Naive thymus-derived CD4-positive, alpha-beta T cell (primary cell): ENCODE measurements around the gene KRT23. TPM values are rescaled to one million over a fixed set of nuclear protein-coding genes. Genes with fewer than 3 reads are reported as not detected.
"Not testable (repeated sequence)": the region's sequence is repeated elsewhere in the genome, so short reads cannot be mapped to it uniquely, and the experiment has no call there.

Source experiments
- ATAC-seq: fragments of 150-1000 bp; cut with Tn5 transposase; 2 replicates; pipeline ENCODE4 v1.10.0; 2021; ENCODE audit warnings: mild to moderate bottlenecking, moderate library complexity
- CTCF ChIA-PET: fragments of 350-600 bp; sonication (Branson Sonifier 250); formaldehyde crosslinking; loops from one replicate; lab custom pipeline; 2021; ENCODE audit warnings: antibody characterized with exemption; lab: Charles Lee
- POLR2A ChIA-PET: fragments of 350-600 bp; sonication (Branson Sonifier 250); formaldehyde crosslinking; loops from one replicate; lab custom pipeline; 2021; ENCODE audit warnings: antibody characterized with exemption, inconsistent platforms; lab: Charles Lee
- DNase-seq, 9 donors: peaks; one replicate each; pipeline versions ENCODE4 v3.0.0 to v3.0.0-alpha.2; 2020 to 2022; ENCODE audit warnings: mixed read lengths in 1 of 9
- H3K27ac ChIP-seq: one replicate; pipeline ENCODE4 v1.7.0; 2013; ENCODE audit warnings: mild to moderate bottlenecking, low read depth, low read length, moderate library complexity
- H3K27me3 ChIP-seq, 2 donors: one replicate each; pipeline ENCODE4 v1.7.0; 2013; ENCODE audit warnings: low read length in 2 of 2, mild to moderate bottlenecking in 2 of 2, moderate library complexity in 2 of 2; ENCODE audit not compliant: control insufficient read depth in 2 of 2, insufficient read depth in 2 of 2
- H3K36me3 ChIP-seq, 3 experiments: 1 replicate in 2 of 3; 2 replicates in 1 of 3; pipeline ENCODE4 v1.7.0; 2013; ENCODE audit warnings: low read length in 3 of 3, mild to moderate bottlenecking in 3 of 3, moderate library complexity in 1 of 3; ENCODE audit not compliant: insufficient read depth in 3 of 3, control insufficient read depth in 2 of 3
- H3K4me1 ChIP-seq, 2 donors: one replicate each; pipeline ENCODE4 v1.7.0; 2013; ENCODE audit warnings: low read length in 2 of 2, mild to moderate bottlenecking in 2 of 2, moderate library complexity in 1 of 2; ENCODE audit not compliant: control insufficient read depth in 2 of 2, insufficient read depth in 2 of 2
- H3K4me3 ChIP-seq: 2 replicates; pipeline ENCODE4 v1.7.0; 2013; ENCODE audit warnings: mild to moderate bottlenecking, low read length
- H3K9me3 ChIP-seq, 3 experiments: 1 replicate in 2 of 3; 2 replicates in 1 of 3; pipeline ENCODE4 v1.7.0; 2013; ENCODE audit warnings: low read length in 3 of 3; ENCODE audit not compliant: control insufficient read depth in 2 of 3
- H3K27ac Mint-ChIP-seq, 9 donors: one replicate each; pipeline ENCODE4 v1.8.0; 2020 to 2022; ENCODE audit warnings: mixed read lengths in 9 of 9, mild to moderate bottlenecking in 8 of 9, moderate library complexity in 5 of 9, inconsistent platforms in 2 of 9
- H3K27me3 Mint-ChIP-seq, 5 donors: one replicate each; pipeline ENCODE4 v1.8.0; 2021 to 2022; ENCODE audit warnings: mixed read lengths in 5 of 5, mild to moderate bottlenecking in 1 of 5
- H3K36me3 Mint-ChIP-seq, 5 donors: one replicate each; pipeline ENCODE4 v1.8.0; 2020 to 2022; ENCODE audit warnings: mixed read lengths in 5 of 5, mild to moderate bottlenecking in 3 of 5, inconsistent platforms in 1 of 5
- H3K4me1 Mint-ChIP-seq, 7 donors: one replicate each; pipeline ENCODE4 v1.8.0; 2020 to 2022; ENCODE audit warnings: mixed read lengths in 7 of 7, mild to moderate bottlenecking in 3 of 7, inconsistent platforms in 1 of 7
- H3K4me3 Mint-ChIP-seq, 10 donors: one replicate each; pipeline ENCODE4 v1.8.0; 2020 to 2022; ENCODE audit warnings: mild to moderate bottlenecking in 10 of 10, mixed read lengths in 10 of 10, moderate library complexity in 6 of 10, inconsistent platforms in 2 of 10
- H3K9me3 Mint-ChIP-seq, 11 donors: one replicate each; pipeline ENCODE4 v1.8.0; 2020 to 2022; ENCODE audit warnings: mixed read lengths in 11 of 11, mild to moderate bottlenecking in 4 of 11, inconsistent platforms in 1 of 11, moderate library complexity in 1 of 11
- intact Hi-C, 2 donors: fragments of 100-400 bp; cut with micrococcal nuclease; formaldehyde crosslinking; loops; one replicate each; pipeline ENCODE4 v1.15.1; 2023
- polyA plus RNA-seq, 2 donors: library from polyadenylated mRNA; unstranded; fragments of 300-500 nt; fragmentation: Illumina TruSeq; gene quantifications; one replicate each; pipeline ENCODE4 v1.2.3, GENCODE V29; 2021
- total RNA-seq, 6 experiments: library from RNA in 5 of 6; stranded (reverse) in 5 of 6; gene quantifications; 1 replicate in 5 of 6; 2 replicates in 1 of 6; pipeline ENCODE4 v1.2.3 and lab custom pipeline; 2021 to 2026

KRT23 gene
- total and polyA plus RNA-seq, 7 experiments from 2014 or later = 0.83 TPM; not detected in 6

DNA sequence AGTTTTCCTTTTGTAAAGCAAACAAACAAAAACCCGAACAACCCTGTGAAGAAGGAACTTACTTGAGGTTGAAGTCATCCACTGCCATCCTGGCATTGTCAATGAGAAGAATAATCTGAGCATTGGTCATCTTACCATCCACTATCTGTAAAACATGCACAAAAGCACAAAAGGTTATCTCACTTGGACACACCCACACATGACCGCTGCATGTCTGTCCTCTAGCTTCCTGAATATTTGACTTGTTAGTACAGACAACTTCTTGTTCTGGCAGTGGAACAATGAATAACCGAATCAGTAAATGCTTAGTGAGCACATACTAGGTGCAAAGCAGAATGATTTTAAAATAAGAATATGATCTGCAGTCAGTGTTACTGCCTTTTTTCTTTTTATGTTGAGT lies 6.1 kb downstream of the KRT23 start:
- peaks cover 17 to 31% (median 28%) of the 10 kb centered on the region in 5 donors for H3K27me3 Mint-ChIP-seq
- H3K4me3 Mint-ChIP-seq = no peak overlapping the region
- H3K4me1 Mint-ChIP-seq = peaks cover 0 to 2% (median 0%) of the 10 kb centered on the region in 7 donors
- no peak overlapping the region for H3K27ac Mint-ChIP-seq
- Histone ChIP-seq H3K4me1 (no peaks in the 10 kb centered on the region), H3K36me3 (no peaks in the 10 kb centered on the region), H3K4me3 (no peak overlapping the region), H3K27ac (no peak overlapping the region), H3K27me3 (no peaks in the 10 kb centered on the region), H3K9me3 (no peaks in the 10 kb centered on the region)
- ChIA-PET CTCF (interaction anchor here (0.7 kb wide), 1 partner anchor 618 kb away, joined by 5 read pairs; no protein-coding TSS in a partner anchor), POLR2A (no interaction called here)
- H3K36me3 Mint-ChIP-seq = no peaks in the 10 kb centered on the region
- intact Hi-C loops = no loop called here
- DNase-seq = no peak
- H3K9me3 Mint-ChIP-seq = peaks cover 0 to 2% (median 0%) of the 10 kb centered on the region in 11 donors
- no peak for ATAC-seq

DNA sequence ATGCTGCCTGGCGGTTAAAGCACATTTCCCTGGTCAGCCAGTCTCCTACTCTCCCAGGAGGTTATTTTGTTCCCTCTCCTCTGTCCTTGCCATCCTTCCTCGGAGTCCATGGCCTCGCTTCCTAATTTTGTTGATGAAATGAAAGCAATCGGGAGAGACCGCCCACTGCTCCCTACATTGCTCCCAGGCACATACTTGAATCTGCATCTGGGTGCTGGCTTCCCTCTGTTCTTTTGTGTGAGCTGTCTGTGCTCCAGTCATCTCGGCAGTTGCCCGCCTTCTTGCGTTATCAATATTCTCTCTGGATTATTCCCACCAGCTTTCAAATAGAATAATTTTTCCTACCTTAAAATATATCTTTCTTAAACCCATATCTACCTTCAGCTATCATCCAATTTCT lies 11.1 kb downstream of the KRT23 start:
- DNase-seq (no peak), ATAC-seq (no peak)
- H3K27ac Mint-ChIP-seq = no peak overlapping the region

DNA sequence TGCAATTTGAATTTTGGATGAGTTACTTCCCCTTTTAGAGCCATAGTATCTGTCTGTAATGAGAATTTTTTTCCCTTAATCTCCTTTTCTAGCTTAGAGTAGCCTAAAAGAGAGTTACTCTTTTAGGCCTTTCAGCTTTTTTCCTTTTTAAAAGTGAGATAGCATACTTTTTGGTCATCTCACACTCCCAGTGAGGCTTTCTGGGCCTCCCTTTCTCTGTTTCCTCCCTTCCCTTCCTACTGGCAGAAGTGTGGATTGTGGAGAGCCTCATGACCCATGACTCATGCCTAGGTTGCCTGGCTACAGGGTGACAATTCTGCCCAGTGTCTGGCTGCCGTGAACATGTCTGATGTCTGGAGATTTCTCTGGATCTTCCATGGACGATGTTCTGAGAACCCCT lies 15.2 kb downstream of the KRT23 start:
- Mint-ChIP-seq H3K27ac (no peak overlapping the region), H3K9me3 (peaks cover 0 to 1% (median 0%) of the 10 kb centered on the region in 11 donors), H3K36me3 (no peaks in the 10 kb centered on the region), H3K4me1 (peaks cover 0 to 11% (median 6%) of the 10 kb centered on the region in 7 donors), H3K4me3 (no peak overlapping the region), H3K27me3 (peaks cover 17 to 30% (median 20%) of the 10 kb centered on the region in 5 donors)
- intact Hi-C loops = no loop called here
- no peaks in the 10 kb centered on the region for H3K36me3 ChIP-seq
- peaks cover 3 to 5% of the 10 kb centered on the region in 2 donors for H3K4me1 ChIP-seq
- peak; percentile 69 for ATAC-seq
- H3K9me3 ChIP-seq = no peaks in the 10 kb centered on the region
- H3K27ac ChIP-seq = no peak overlapping the region
- DNase-seq = no peak
- H3K27me3 ChIP-seq = no peaks in the 10 kb centered on the region
- POLR2A ChIA-PET = no interaction called here
- CTCF ChIA-PET = no interaction called here
- H3K4me3 ChIP-seq = no peak overlapping the region

More for the DNA sequence above, 11.1 kb downstream of the KRT23 start:
- peaks cover 19 to 39% (median 25%) of the 10 kb centered on the region in 5 donors for H3K27me3 Mint-ChIP-seq
- peak overlapping the region in 1 of 10 donors; percentile 24 for H3K4me3 Mint-ChIP-seq
- Histone ChIP-seq H3K27ac (no peak overlapping the region), H3K4me1 (peaks cover 0 to under 1% of the 10 kb centered on the region in 2 donors), H3K27me3 (no peaks in the 10 kb centered on the region), H3K4me3 (no peak overlapping the region), H3K9me3 (no peaks in the 10 kb centered on the region), H3K36me3 (no peaks in the 10 kb centered on the region)
- ChIA-PET POLR2A (no interaction called here), CTCF (no interaction called here)
- intact Hi-C loops = no loop called here
- peaks cover 0 to 6% (median 2%) of the 10 kb centered on the region in 7 donors for H3K4me1 Mint-ChIP-seq
- H3K9me3 Mint-ChIP-seq = peaks cover 0 to 3% (median 0%) of the 10 kb centered on the region in 11 donors
- no peaks in the 10 kb centered on the region for H3K36me3 Mint-ChIP-seq

DNA sequence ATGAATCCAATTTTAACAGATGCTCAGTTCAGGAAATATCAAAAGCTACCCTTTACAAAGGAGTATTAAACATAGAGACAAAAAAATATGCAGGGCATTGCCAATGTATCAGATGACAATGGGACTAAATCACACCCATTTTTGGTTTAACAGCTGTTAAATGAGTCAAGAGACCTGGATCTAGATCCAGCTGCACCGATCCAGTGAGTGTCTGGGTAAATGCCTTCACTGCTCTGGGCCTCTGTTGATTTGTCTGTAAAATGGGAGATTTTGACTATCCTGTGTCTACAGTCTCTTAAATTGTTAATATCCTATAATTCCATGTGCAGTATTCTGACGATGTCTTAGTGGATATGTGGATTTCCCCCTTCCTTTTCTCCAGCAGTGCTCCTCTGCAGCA lies 16.4 kb downstream of the KRT23 start:
- ATAC-seq = no peak
- no peak overlapping the region for H3K27ac Mint-ChIP-seq
- no peaks in the 10 kb centered on the region for H3K36me3 Mint-ChIP-seq
- Histone ChIP-seq H3K36me3 (no peaks in the 10 kb centered on the region), H3K27ac (no peak overlapping the region), H3K27me3 (no peaks in the 10 kb centered on the region), H3K4me1 (peaks cover 3 to 5% of the 10 kb centered on the region in 2 donors), H3K9me3 (no peaks in the 10 kb centered on the region), H3K4me3 (no peak overlapping the region)
- no peak overlapping the region for H3K4me3 Mint-ChIP-seq
- POLR2A ChIA-PET = no interaction called here
- no peak for DNase-seq
- CTCF ChIA-PET = interaction anchor here (0.7 kb wide), 1 partner anchor 631 kb away, joined by 5 read pairs; no protein-coding TSS in a partner anchor
- intact Hi-C loops = no loop called here
- peaks cover 0 to 11% (median 6%) of the 10 kb centered on the region in 7 donors for H3K4me1 Mint-ChIP-seq
- peaks cover 6 to 20% (median 9%) of the 10 kb centered on the region in 5 donors for H3K27me3 Mint-ChIP-seq
- no peaks in the 10 kb centered on the region for H3K9me3 Mint-ChIP-seq

DNA sequence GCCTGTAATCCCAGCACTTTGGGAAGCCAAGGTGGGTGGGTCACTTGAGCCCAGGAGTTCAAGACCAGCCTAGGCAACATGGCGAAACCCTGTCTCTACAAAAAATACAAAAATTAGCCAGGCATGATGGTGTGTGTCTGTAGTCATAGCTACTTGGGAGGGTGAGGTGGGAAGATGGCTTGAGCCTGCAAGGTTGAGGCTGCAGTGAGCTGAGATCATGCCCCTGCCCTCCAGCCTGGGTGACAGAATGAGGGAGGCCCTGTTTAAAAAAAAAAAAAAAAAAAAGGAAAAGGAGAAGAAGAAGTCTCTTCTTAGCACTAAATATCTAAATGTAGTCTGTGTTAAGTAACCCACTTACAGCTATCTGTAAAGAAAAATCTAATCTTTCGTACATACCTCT lies 20.3 kb downstream of the KRT23 start:
- H3K36me3 Mint-ChIP-seq, ATAC-seq, H3K27ac ChIP-seq, H3K36me3 ChIP-seq, H3K9me3 Mint-ChIP-seq, H3K4me1 ChIP-seq, H3K27me3 ChIP-seq, H3K27ac Mint-ChIP-seq, intact Hi-C loops, H3K4me3 ChIP-seq, DNase-seq, H3K9me3 ChIP-seq, H3K4me3 Mint-ChIP-seq: not testable (repeated sequence)
- Mint-ChIP-seq H3K4me1 (peaks cover 0 to 10% (median 6%) of the 10 kb centered on the region in 7 donors), H3K27me3 (peaks cover 4 to 10% (median 8%) of the 10 kb centered on the region in 5 donors)
- ChIA-PET CTCF (interaction anchor here (0.7 kb wide), 1 partner anchor 88 kb away, joined by 6 read pairs; no protein-coding TSS in a partner anchor), POLR2A (interaction anchor here (0.9 kb wide), 1 partner anchor 483 kb away, joined by 3 read pairs; no protein-coding TSS in a partner anchor)

DNA sequence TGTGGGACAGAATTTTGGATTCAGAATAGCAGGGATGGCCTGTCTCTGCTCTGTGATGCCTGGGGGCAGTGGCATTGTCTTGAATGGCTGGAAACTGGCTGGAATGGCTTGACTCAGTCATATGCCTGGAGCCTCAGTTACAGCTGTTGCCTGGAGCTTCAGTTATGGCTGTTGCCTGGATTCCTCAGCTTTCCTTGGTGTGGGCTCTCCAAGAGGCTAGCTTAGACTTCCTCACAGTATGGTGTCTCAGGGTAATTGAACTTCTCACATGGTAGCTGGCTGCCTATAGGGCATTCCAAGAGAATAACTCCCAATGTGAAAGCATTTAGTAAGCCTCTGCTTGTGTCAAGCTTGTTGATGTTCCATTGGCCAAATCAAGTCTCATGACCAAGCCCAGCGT lies 21.1 kb downstream of the KRT23 start:
- CTCF ChIA-PET = interaction anchor here (1.3 to 2.5 kb wide), 2 partner anchors 406 to 732 kb away, joined by 8 read pairs; no protein-coding TSS in a partner anchor
- ATAC-seq = no peak
- Histone ChIP-seq H3K4me3 (no peak overlapping the region), H3K36me3 (no peaks in the 10 kb centered on the region), H3K4me1 (peaks cover 3 to 5% of the 10 kb centered on the region in 2 donors), H3K27me3 (no peaks in the 10 kb centered on the region), H3K27ac (no peak overlapping the region), H3K9me3 (no peaks in the 10 kb centered on the region)
- peaks cover 0 to 6% (median 5%) of the 10 kb centered on the region in 7 donors for H3K4me1 Mint-ChIP-seq
- H3K9me3 Mint-ChIP-seq = no peaks in the 10 kb centered on the region
- no peak overlapping the region for H3K27ac Mint-ChIP-seq
- POLR2A ChIA-PET = no interaction called here
- no peak for DNase-seq
- H3K27me3 Mint-ChIP-seq = peaks cover 4 to 12% (median 8%) of the 10 kb centered on the region in 5 donors
- intact Hi-C loops = no loop called here
- H3K4me3 Mint-ChIP-seq = no peak overlapping the region
- H3K36me3 Mint-ChIP-seq = no peaks in the 10 kb centered on the region
